Activated CD8-positive, alpha-beta memory T cell treated with anti-CD3 and anti-CD28 coated beads, Interleukin-2, amount 10 ng/mL, durations not matched to agents 7 days and 5 days (primary cell): ENCODE data around the gene HARS2. TPM values are rescaled to one million over a fixed set of nuclear protein-coding genes. Genes with fewer than 3 reads are reported as not detected.
"Not testable (repeated sequence)": the region's sequence is repeated elsewhere in the genome, so short reads cannot be mapped to it uniquely, and the experiment has no call there.

Source experiments
- ATAC-seq: fragments of 150-1000 bp; cut with Tn5 transposase; one replicate; pipeline ENCODE4 v1.10.0; 2021; ENCODE audit warnings: moderate library complexity
- CTCF ChIA-PET: fragments of 350-600 bp; sonication (Branson Sonifier 250); formaldehyde crosslinking; loops from one replicate; lab custom pipeline; 2021; ENCODE audit warnings: antibody characterized with exemption; lab: Charles Lee
- DNase-seq: peaks from one replicate; pipeline ENCODE4 v3.0.0-alpha.2; 2020
- H3K27ac Mint-ChIP-seq: one replicate; pipeline ENCODE4 v1.8.0; 2021; ENCODE audit warnings: mild to moderate bottlenecking, mixed read lengths
- H3K27me3 Mint-ChIP-seq: one replicate; pipeline ENCODE4 v1.8.0; 2021; ENCODE audit warnings: mixed read lengths
- H3K36me3 Mint-ChIP-seq: one replicate; pipeline ENCODE4 v1.8.0; 2021; ENCODE audit warnings: mild to moderate bottlenecking, mixed read lengths
- H3K4me1 Mint-ChIP-seq: one replicate; pipeline ENCODE4 v1.8.0; 2021; ENCODE audit warnings: mixed read lengths
- H3K4me3 Mint-ChIP-seq: one replicate; pipeline ENCODE4 v1.8.0; 2021; ENCODE audit warnings: mild to moderate bottlenecking, moderate library complexity, mixed read lengths
- H3K9me3 Mint-ChIP-seq: one replicate; pipeline ENCODE4 v1.8.0; 2022; ENCODE audit warnings: low read depth, mixed read lengths
- total RNA-seq, 2 experiments: library from RNA; stranded (reverse); gene quantifications; one replicate each; pipeline ENCODE4 v1.2.3, GENCODE V29; 2021

The HARS2 gene
- total RNA-seq, 2 experiments from 2014 or later: 30.7 to 36.6 TPM

GRCh38 chr5:140710899-140711552 lies 19.8 kb downstream of the HARS2 start:
- Mint-ChIP-seq H3K4me1 (peaks cover 17% of the 10 kb centered on the region), H3K27ac (peak overlapping the region; percentile 93), H3K4me3 (peak overlapping the region; percentile 90), H3K36me3 (peaks cover 10% of the 10 kb centered on the region), H3K9me3 (no peaks in the 10 kb centered on the region), H3K27me3 (no peaks in the 10 kb centered on the region)
- ATAC-seq (peak; percentile 94), DNase-seq (peak; percentile 94)
- CTCF ChIA-PET: interaction anchor here (0.8 to 3.5 kb wide), 21 partner anchors 9 to 853 kb away, joined by 3 to 27 read pairs (median 4); partner anchors contain the start of genes HARS1, HARS2, HBEGF and IK

- no peaks in the 10 kb centered on the region for H3K27me3 Mint-ChIP-seq
- H3K4me3 Mint-ChIP-seq: peak overlapping the region; percentile 90
Measured at GRCh38 chr5:140711794-140712193, 20.5 kb downstream of the HARS2 start.

GRCh38 chr5:140713562-140714094 lies 22.4 kb downstream of the HARS2 start:
- H3K36me3 Mint-ChIP-seq: no peaks in the 10 kb centered on the region
- H3K27ac Mint-ChIP-seq: no peak overlapping the region
- no peak overlapping the region for H3K4me3 Mint-ChIP-seq
- no peaks in the 10 kb centered on the region for H3K27me3 Mint-ChIP-seq
- DNase-seq (no peak), ATAC-seq (no peak)
- H3K4me1 Mint-ChIP-seq: peaks cover 24% of the 10 kb centered on the region
- no peaks in the 10 kb centered on the region for H3K9me3 Mint-ChIP-seq
- CTCF ChIA-PET: interaction anchor here (0.6 kb wide), 1 partner anchor 350 kb away, joined by 4 read pairs; no protein-coding TSS in a partner anchor

More at GRCh38 chr5:140711794-140712193, 20.5 kb downstream of the HARS2 start:
- peaks cover 17% of the 10 kb centered on the region for H3K4me1 Mint-ChIP-seq
- DNase-seq (no peak), ATAC-seq (no peak)
- no peaks in the 10 kb centered on the region for H3K9me3 Mint-ChIP-seq
- H3K27ac Mint-ChIP-seq: no peak overlapping the region
- CTCF ChIA-PET: interaction anchor here (0.6 to 3.5 kb wide), 10 partner anchors 9 to 852 kb away, joined by 3 to 27 read pairs (median 4); partner anchors contain the start of genes HBEGF and ZMAT2
- peaks cover 4% of the 10 kb centered on the region for H3K36me3 Mint-ChIP-seq

DNA sequence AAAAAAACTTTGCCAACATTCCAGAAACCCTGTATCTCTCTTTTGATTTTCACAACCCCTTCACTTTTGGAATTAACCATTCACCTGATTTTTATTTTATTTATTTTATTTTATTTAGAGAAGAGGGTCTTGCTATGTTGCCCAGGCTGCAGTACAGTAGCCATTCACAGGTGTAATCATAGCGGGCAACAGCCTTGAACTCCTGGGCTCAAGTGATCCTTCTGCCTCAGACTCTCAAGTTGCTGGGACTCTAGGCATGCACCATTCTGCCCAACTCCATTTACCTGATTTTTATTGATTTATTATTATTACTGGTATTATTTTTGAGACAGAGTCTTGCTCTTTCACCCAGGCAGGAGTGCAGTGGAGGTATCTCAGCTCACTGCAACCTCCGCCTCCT lies 25.0 kb downstream of the HARS2 start:
- H3K9me3 Mint-ChIP-seq, H3K27ac Mint-ChIP-seq, DNase-seq, H3K4me3 Mint-ChIP-seq, H3K36me3 Mint-ChIP-seq, H3K27me3 Mint-ChIP-seq, ATAC-seq, CTCF ChIA-PET: not testable (repeated sequence)
- H3K4me1 Mint-ChIP-seq: peaks cover 26% of the 10 kb centered on the region

GRCh38 chr5:140718266-140718592 lies 27.0 kb downstream of the HARS2 start:
- H3K4me1 Mint-ChIP-seq: peaks cover 17% of the 10 kb centered on the region
- no peak overlapping the region for H3K27ac Mint-ChIP-seq
- H3K9me3 Mint-ChIP-seq: no peaks in the 10 kb centered on the region
- CTCF ChIA-PET: interaction anchor here (1.0 to 5.3 kb wide), 2 partner anchors 160 to 353 kb away, joined by 3 to 49 read pairs; no protein-coding TSS in a partner anchor
- H3K36me3 Mint-ChIP-seq: no peaks in the 10 kb centered on the region
- ATAC-seq (no peak), DNase-seq (no peak)
- no peak overlapping the region for H3K4me3 Mint-ChIP-seq
- peaks cover 9% of the 10 kb centered on the region for H3K27me3 Mint-ChIP-seq

GRCh38 chr5:140720738-140721137 lies 29.5 kb downstream of the HARS2 start:
- peaks cover 24% of the 10 kb centered on the region for H3K4me1 Mint-ChIP-seq
- peaks cover 16% of the 10 kb centered on the region for H3K27me3 Mint-ChIP-seq
- H3K4me3 Mint-ChIP-seq, H3K27ac Mint-ChIP-seq, H3K36me3 Mint-ChIP-seq, DNase-seq, ATAC-seq, H3K9me3 Mint-ChIP-seq: not testable (repeated sequence)
- CTCF ChIA-PET: interaction anchor here (1.0 to 5.3 kb wide), 14 partner anchors 9 to 481 kb away, joined by 3 to 49 read pairs (median 5); partner anchors contain the start of genes CD14, EIF4EBP3 and TMCO6

GRCh38 chr5:140721395-140721794 lies 30.1 kb downstream of the HARS2 start:
- Mint-ChIP-seq H3K4me1 (peaks cover 29% of the 10 kb centered on the region), H3K27me3 (peaks cover 16% of the 10 kb centered on the region)
- CTCF ChIA-PET: interaction anchor here (0.6 to 5.3 kb wide), 7 partner anchors 10 to 1401 kb away, joined by 3 to 49 read pairs (median 5); partner anchors contain the start of gene HBEGF
- not testable (repeated sequence) for H3K9me3 Mint-ChIP-seq, H3K27ac Mint-ChIP-seq, DNase-seq, H3K4me3 Mint-ChIP-seq, ATAC-seq, H3K36me3 Mint-ChIP-seq

DNA sequence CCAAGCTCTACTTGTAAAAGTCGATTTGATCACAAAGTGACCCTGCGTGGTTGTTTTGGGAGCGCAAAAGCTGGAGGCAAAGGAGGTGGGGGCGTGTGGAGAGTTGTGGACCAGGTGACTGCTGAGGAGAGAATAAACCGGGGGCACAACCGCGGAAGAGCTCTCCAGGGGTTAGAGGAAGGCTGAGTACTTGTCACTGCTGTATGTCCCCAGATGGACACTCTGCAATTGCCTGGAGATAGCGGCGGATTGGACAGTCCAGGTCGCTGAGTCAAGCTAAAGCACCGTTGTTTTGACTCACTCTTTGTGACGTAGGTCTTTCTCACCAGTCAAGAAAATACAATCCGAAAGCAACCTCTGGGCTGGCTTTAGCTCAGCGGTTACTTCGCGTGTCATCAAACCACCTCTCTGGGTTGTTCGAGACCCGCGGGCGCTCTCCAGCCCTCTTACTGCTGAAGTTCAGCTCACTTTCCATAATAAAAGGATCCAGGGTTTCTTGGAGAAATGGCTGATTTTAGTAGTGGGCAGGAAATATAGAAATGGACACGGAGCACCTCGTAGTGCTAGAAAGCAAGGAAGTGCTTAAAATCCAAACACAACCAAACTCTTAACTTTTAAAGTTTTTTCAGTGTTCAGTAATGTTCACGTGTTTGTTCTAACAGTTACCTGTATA lies 34.7 kb downstream of the HARS2 start:
- H3K36me3 Mint-ChIP-seq: no peaks in the 10 kb centered on the region
- CTCF ChIA-PET: interaction anchor here (0.7 to 1.6 kb wide), 10 partner anchors 9 to 486 kb away, joined by 3 to 4 read pairs (median 3); no protein-coding TSS in a partner anchor
- peaks cover 15% of the 10 kb centered on the region for H3K4me1 Mint-ChIP-seq
- H3K27ac Mint-ChIP-seq: peak overlapping the region; percentile 56
- H3K4me3 Mint-ChIP-seq: peak overlapping the region; percentile 76
- H3K9me3 Mint-ChIP-seq: peaks cover 2% of the 10 kb centered on the region
- DNase-seq (peak; percentile 90), ATAC-seq (peak; percentile 95)
- H3K27me3 Mint-ChIP-seq: peaks cover 16% of the 10 kb centered on the region

GRCh38 chr5:140733098-140733497 lies 41.8 kb downstream of the HARS2 start:
- H3K4me1 Mint-ChIP-seq: no peaks in the 10 kb centered on the region

GRCh38 chr5:140734354-140734753 lies 43.1 kb downstream of the HARS2 start:
- Mint-ChIP-seq H3K27ac (no peak overlapping the region), H3K4me1 (no peaks in the 10 kb centered on the region), H3K4me3 (no peak overlapping the region), H3K9me3 (peaks cover 2% of the 10 kb centered on the region), H3K36me3 (no peaks in the 10 kb centered on the region), H3K27me3 (peaks cover 20% of the 10 kb centered on the region)
- DNase-seq (no peak), ATAC-seq (no peak)
- CTCF ChIA-PET: interaction anchor here (1.3 kb wide), 1 partner anchor 8 kb away, joined by 3 read pairs; no protein-coding TSS in a partner anchor

More at GRCh38 chr5:140733098-140733497, 41.8 kb downstream of the HARS2 start:
- no peaks in the 10 kb centered on the region for H3K36me3 Mint-ChIP-seq
- H3K27ac Mint-ChIP-seq: no peak overlapping the region
- peaks cover 20% of the 10 kb centered on the region for H3K27me3 Mint-ChIP-seq
- ATAC-seq: no peak
- peaks cover 2% of the 10 kb centered on the region for H3K9me3 Mint-ChIP-seq
- no peak for DNase-seq
- CTCF ChIA-PET: no interaction called here
- no peak overlapping the region for H3K4me3 Mint-ChIP-seq

DNA sequence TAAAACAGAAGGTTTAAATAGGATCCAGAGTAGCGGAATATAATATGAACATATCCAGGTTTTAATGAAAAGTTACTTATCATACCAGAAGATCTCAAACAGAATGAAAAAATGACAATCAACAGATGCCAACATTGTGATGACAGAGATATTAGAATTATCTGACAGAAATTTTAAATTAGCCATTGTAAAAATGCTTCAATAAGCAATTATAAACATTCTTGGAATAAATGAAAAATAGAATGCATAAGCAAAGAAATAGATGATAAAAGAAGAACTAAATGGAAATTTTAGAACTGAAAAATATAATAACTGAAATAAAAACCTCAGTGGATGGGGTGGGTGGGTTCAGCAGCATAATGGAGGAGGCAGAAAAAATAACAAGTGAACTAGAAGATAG lies 46.2 kb downstream of the HARS2 start:
- Mint-ChIP-seq H3K27me3 (peaks cover 16% of the 10 kb centered on the region), H3K9me3 (peaks cover 5% of the 10 kb centered on the region), H3K27ac (no peak overlapping the region), H3K4me3 (no peak overlapping the region), H3K4me1 (no peaks in the 10 kb centered on the region), H3K36me3 (no peaks in the 10 kb centered on the region)
- no peak for ATAC-seq
- CTCF ChIA-PET: interaction anchor here (1.3 kb wide), 1 partner anchor 493 kb away, joined by 3 read pairs; no protein-coding TSS in a partner anchor
- DNase-seq: no peak

DNA sequence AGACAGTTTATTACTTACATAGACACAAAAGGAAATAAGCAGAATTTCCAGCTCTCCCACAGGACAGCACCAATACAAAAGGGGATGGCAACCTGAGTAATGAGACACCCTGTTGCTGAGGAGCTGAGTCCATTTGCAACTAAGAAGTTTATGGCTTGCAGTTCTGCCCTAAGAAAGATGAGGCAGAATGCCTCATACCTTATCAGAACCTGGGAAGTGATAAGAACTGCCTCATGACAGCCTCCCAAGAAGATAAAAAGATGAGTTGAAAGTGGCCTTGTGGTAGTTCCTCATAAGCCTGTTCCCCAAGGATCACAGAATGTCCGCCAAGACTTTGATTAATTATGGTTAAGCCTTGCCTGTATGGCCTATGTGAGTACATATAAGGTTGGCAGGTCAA lies 50.7 kb downstream of the HARS2 start:
- ATAC-seq: no peak
- no peaks in the 10 kb centered on the region for H3K36me3 Mint-ChIP-seq

More for the DNA sequence above, 50.7 kb downstream of the HARS2 start:
- H3K27ac Mint-ChIP-seq: no peak overlapping the region
- no peaks in the 10 kb centered on the region for H3K4me1 Mint-ChIP-seq
- CTCF ChIA-PET: no interaction called here
- DNase-seq: no peak
- no peak overlapping the region for H3K4me3 Mint-ChIP-seq
- peaks cover 5% of the 10 kb centered on the region for H3K27me3 Mint-ChIP-seq
- peaks cover 3% of the 10 kb centered on the region for H3K9me3 Mint-ChIP-seq
